ENCODE data around the gene CACNG7. TPM values are rescaled to one million over a fixed set of nuclear protein-coding genes. Genes with fewer than 3 reads are reported as not detected.

Gene CACNG7, protein sequence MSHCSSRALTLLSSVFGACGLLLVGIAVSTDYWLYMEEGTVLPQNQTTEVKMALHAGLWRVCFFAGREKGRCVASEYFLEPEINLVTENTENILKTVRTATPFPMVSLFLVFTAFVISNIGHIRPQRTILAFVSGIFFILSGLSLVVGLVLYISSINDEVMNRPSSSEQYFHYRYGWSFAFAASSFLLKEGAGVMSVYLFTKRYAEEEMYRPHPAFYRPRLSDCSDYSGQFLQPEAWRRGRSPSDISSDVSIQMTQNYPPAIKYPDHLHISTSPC
- total RNA-seq: 4.7 and 8.8 TPM in 2 replicates

DNA sequence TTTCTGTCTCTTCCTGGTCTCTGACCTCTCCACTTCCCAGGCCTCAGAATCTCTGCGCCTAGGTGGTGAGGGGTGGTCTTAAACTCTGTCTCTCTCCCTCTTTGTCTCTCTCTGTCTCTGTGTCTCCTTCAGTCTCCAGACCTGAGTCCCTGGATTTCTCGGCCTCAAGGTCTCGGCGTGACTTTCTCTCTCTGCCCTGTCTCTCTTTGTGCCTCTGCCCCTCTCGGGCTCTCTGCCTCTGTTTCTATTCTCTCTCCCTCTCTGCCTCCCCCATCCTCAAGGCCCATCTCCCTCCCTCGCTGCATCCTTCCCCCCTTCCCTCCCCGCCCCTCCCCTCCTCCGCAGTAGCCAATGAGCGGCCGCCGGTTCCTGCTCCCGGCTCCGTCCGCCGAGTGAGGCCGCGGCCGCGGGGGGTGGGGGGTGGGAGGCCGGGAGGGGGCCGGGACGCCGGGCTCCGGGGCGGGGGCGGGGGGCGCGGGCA lies at the start of gene CACNG7:
Gene CACNG7 (plus strand): TSS at position 344 of the 481 bp plus-strand sequence. CDS start 3,554 bp downstream, outside the sequence.

DNA sequence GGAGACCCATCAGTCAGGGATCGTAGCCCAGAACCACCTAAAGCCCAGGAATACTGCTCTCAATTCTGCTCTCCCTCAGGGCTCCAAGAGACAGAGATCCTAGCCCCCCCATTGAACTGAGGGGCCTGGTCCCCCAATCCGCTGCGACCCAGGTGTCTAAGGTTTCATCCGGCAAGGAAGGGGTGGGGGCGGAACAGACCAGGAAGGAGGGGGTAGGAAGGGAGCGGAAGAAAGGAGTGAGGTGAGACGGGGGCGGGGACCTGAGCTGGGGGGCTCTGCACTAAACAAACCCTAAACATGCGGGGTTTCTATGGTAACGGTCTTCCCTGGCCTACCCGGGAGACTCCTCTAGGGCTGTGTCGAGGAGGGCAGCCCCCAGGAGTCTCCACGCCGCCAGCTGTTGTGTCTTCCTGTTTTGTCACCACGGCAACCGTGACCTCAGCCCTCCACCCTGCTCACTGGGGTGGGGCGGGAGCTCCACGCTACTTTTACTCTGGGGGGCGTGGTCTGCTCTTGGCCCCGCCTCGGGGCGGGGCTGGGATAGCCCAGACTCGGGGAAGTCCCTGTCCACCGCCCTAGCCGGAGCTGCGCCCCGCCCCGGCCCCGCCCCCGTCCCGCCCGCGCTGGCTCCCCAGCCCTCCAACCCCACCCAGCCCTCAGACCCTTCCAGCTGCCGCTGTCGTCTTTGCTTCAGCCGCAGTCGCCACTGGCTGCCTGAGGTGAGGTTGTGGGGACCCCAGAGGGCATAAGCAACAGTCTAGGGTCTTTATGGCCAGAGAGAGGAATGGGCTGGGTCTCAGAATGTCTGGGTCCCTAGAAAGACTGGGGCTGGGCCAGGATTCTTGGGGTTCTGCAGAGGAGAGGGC lies 41.6 kb upstream of the CACNG7 start, which contains the start of gene MYADM:
Gene MYADM (plus strand): TSS at position 659 of the 866 bp plus-strand sequence. CDS start 5,647 bp downstream, outside the sequence.

DNA sequence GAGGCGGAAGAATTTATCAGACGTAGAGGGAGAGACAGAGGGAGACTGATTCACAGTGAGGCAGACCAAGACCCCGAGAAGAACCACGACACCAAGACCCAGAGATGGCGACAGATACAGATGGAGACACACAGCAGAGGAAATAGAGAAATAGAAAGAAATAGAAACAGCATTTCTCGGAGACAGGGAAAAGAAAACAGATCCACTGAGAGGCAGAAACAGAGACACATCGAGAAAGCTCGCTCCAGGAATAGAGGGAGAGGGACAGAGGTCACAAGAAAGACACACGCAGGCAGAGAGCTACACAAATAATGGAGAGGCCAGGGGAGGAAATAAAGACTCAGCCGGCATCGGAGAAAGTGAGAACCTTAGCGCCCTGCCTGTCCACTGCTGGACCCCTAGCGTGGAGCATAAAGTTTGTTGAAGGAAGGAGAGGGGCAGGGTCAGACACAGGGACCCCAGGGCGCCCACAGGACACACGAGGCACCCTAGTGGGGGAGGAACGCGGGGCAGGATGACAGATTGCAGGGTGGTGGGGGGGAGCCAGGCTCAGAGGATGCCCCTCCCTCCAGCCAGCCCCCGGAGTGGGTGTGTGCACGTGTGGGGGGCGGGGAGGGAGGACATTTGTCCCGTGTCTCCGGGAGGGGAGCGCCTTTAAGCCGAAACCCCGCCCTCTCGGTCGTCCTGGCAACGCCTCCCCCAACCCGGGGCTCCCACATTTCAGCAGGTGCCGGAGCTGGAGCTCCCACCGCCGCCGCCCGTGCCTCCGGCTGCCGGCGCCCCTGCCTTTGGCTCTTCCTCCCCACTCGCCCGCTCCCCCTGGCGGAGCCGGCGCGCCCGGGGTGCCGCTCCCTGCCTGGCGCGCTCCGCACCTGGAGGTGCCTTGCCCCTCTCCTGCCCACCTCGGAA lies 27.3 kb upstream of the CACNG7 start, which contains the start of gene PRKCG:
Gene PRKCG (plus strand): TSS at position 716 of the 909 bp plus-strand sequence. CDS start 298 bp downstream, outside the sequence.

DNA sequence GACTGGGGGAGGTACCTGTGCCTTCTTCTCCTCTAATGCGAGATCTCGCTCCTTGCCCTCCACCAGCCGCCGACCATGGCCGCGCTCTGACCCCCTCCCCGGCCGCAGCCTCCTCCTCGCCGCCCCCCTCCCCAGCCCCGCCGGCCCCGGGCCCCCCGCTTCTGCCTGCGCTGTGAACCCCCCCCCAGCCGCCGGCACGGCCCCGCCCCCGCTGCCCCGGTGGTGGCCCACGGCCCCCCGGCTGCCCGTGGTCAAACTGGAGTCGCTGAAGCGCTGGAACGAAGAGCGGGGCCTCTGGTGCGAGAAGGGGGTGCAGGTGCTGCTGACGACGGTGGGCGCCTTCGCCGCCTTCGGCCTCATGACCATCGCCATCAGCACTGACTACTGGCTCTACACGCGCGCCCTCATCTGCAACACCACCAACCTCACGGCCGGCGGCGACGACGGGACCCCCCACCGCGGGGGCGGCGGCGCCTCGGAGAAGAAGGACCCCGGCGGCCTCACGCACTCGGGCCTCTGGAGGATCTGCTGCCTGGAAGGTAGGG lies 53.9 kb downstream of the CACNG7 start, which contains the start of gene CACNG8:
Gene CACNG8 (plus strand): TSS at position 51 of the 545 bp plus-strand sequence.

DNA sequence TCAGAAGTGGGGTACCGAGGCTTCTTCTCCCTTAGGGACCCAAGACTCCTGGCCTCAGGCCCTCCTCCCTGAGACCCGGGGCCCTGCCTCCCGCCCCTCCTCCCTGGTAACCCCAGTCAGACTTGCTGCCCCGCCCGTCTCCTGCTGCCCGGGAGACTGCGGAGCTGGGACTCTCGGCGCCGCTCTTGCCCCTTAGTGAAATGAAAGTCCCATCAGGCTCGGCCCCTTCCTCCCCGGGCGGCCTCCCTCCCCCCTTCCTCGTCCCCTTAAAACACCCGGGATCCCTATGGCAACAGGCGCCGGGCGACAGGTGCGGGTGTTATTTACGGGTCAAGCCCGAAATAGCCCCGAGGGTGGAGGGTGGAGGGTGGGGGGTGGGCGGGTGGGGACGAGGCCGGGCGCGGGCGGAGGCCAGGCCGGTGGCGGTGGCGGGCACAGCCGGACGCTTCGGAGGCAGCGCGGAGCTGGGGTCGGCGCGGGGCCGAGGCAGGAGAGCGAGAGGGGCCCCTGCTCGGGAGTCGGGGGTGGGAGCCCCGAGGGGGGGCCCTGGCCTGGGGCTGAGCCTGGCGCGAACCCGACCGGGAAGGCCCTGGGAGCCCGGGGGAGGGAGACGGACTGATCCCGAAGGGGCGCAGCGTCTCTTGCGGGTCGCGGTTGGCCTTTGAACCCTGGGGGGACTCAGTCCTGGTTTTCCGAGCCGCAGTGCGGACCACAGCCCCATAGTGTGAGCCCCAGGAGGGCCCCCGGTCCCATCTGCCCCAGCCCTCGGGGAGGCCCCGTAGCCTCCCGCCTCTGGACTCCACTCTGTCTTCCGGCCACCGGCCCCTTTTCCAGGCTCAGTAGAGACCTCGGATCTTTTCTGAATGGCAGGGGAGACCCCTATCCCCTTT lies 82.4 kb downstream of the CACNG7 start, which contains the start of gene CACNG6:
Gene CACNG6 (plus strand): TSS at position 414 of the 890 bp plus-strand sequence. CDS start 1,241 bp downstream, outside the sequence.

Other genes with a start within 250 kb of the CACNG7 start
- not detected in 2 replicates for gene NLRP12, start 85.0 kb upstream of the CACNG7 start, total RNA-seq
- 46.7 and 102 TPM in 2 replicates for gene MYADM, start 41.4 kb upstream of the CACNG7 start, total RNA-seq
- under 0.01 TPM in 1 of 2 replicates, not detected in the other for gene PRKCG, start 27.1 kb upstream of the CACNG7 start, total RNA-seq
- gene CACNG8, start 53.7 kb downstream of the CACNG7 start, total RNA-seq: 0.52 and 0.56 TPM in 2 replicates
- 3.6 and 6.7 TPM in 2 replicates for gene CACNG6, start 82.4 kb downstream of the CACNG7 start, total RNA-seq
- gene VSTM1, start 154.6 kb downstream of the CACNG7 start, total RNA-seq: not detected in 2 replicates
- not detected in 2 replicates for gene TARM1, start 172.1 kb downstream of the CACNG7 start, total RNA-seq
- gene OSCAR, start 191.5 kb downstream of the CACNG7 start, total RNA-seq: 1.0 TPM in 1 of 2 replicates, not detected in the other
- gene NDUFA3, start 193.6 kb downstream of the CACNG7 start, total RNA-seq: 47.6 and 138 TPM in 2 replicates
- 21.6 and 33.9 TPM in 2 replicates for gene TFPT, start 206.4 kb downstream of the CACNG7 start, total RNA-seq
- 72.5 and 75.6 TPM in 2 replicates for gene PRPF31, start 206.5 kb downstream of the CACNG7 start, total RNA-seq
- gene CNOT3, start 228.5 kb downstream of the CACNG7 start, total RNA-seq: 15.9 and 29.4 TPM in 2 replicates